K562 (cell line): ENCODE measurements around the gene ATP2A2. TPM values are rescaled to one million over a fixed set of nuclear protein-coding genes. Genes with fewer than 3 reads are reported as not detected.

Experiments used
- ATAC-seq: fragments of 200-7000 bp; cut with Tn5 transposase; 3 replicates; pipeline ENCODE4 v1.9.1; 2020; ENCODE audit warnings: moderate library complexity
- BruUV-seq: library from RNA; stranded (reverse); fragments of 400-500 nt; replicated peaks from 2 replicates; lab custom pipeline; 2021; lab: Mats Ljungman, UMichigan
- CTCF ChIA-PET: fragments of 300-600 bp; formaldehyde crosslinking; extraction: SDS; loops from one replicate; lab custom pipeline; 2021; ENCODE audit warnings: low intra/inter-chr PET ratio; lab: Yijun Ruan, JAX
- POLR2A ChIA-PET: fragments of 300-600, 350-650 bp; sonication (Branson Sonifier 250); formaldehyde crosslinking; extraction: SDS; loops from one replicate; lab custom pipeline; 2021; ENCODE audit warnings: antibody characterized with exemption, inconsistent platforms; lab: Yijun Ruan, JAX
- DNase-seq, 4 experiments: peaks; one replicate each; pipeline versions ENCODE4 v3.0.0 to v3.0.0-alpha.2; 2011 to 2018; ENCODE audit warnings: low spot score in 3 of 4, mixed read lengths in 3 of 4; ENCODE audit errors: extremely low read depth in 1 of 4
- FAIRE-seq: peaks from 2 replicates; lab custom pipeline; 2011; peaks lifted over from hg19 to GRCh38; lab: Jason Lieb, UNC
- H2AFZ ChIP-seq: 2 replicates; pipeline ENCODE4 v1.6.0; 2011; ENCODE audit warnings: low read depth, low read length, control low read depth, inconsistent platforms
- H3K27ac ChIP-seq: fragments of 200-600 bp; 3 replicates; pipeline ENCODE4 v1.8.0; 2011; ENCODE audit warnings: low read depth, mild to moderate bottlenecking, control low read depth, inconsistent platforms, low read length, moderate library complexity, mixed read lengths; ENCODE audit errors: extremely low read depth
- H3K27me3 ChIP-seq, 2 experiments: fragments of 300-600 bp in 1 of 2; 2 replicates in 1 of 2; 3 replicates in 1 of 2; pipeline versions ENCODE4 v1.6.0 to v1.8.0; 2011; ENCODE audit warnings: inconsistent platforms in 2 of 2, low read length in 2 of 2, mild to moderate bottlenecking in 1 of 2, mixed read lengths in 1 of 2, moderate library complexity in 1 of 2; ENCODE audit not compliant: control insufficient read depth in 2 of 2, insufficient read depth in 2 of 2
- H3K36me3 ChIP-seq: fragments of 300-600 bp; 3 replicates; pipeline ENCODE4 v1.8.0; 2011; ENCODE audit warnings: mild to moderate bottlenecking, low read length, inconsistent platforms; ENCODE audit not compliant: control insufficient read depth, insufficient read depth
- H3K4me1 ChIP-seq, 2 experiments: fragments of 200-600 bp in 1 of 2; replicated peaks in 1 of 2; 2 replicates in 1 of 2; 3 replicates in 1 of 2; pipeline versions ENCODE4 v1.5.1 to v1.8.0; 2011; ENCODE audit warnings: inconsistent platforms in 2 of 2, low read length in 2 of 2, mild to moderate bottlenecking in 1 of 2, mixed read lengths in 1 of 2, moderate library complexity in 1 of 2; ENCODE audit not compliant: control insufficient read depth in 2 of 2, insufficient read depth in 2 of 2
- H3K4me2 ChIP-seq: 2 replicates; pipeline ENCODE4 v1.6.1; 2011; ENCODE audit warnings: low read length, control low read depth, inconsistent platforms, mixed read lengths; ENCODE audit not compliant: insufficient read depth
- H3K4me3 ChIP-seq: fragments of 200-600 bp; sonication (generic), shearing (Covaris generic); 2 replicates; pipeline ENCODE4 v1.5.1; 2016; ENCODE audit warnings: control low read depth, inconsistent platforms
- H3K79me2 ChIP-seq: fragments of 200-600 bp; 3 replicates; pipeline ENCODE4 v1.8.0; 2011; ENCODE audit warnings: low read length, inconsistent platforms; ENCODE audit not compliant: control insufficient read depth, insufficient read depth
- H3K9ac ChIP-seq, 2 experiments: 2 replicates each; pipeline versions ENCODE4 v1.6.0 to v1.6.1; 2011; ENCODE audit warnings: low read depth in 2 of 2, low read length in 2 of 2, control low read depth in 1 of 2, inconsistent platforms in 1 of 2, mild to moderate bottlenecking in 1 of 2, mixed read lengths in 1 of 2; ENCODE audit not compliant: insufficient read depth in 1 of 2
- H3K9me1 ChIP-seq: one replicate; pipeline ENCODE4 v1.6.0; 2011; ENCODE audit warnings: inconsistent platforms, mild to moderate bottlenecking, low read length, moderate library complexity; ENCODE audit not compliant: control insufficient read depth, insufficient read depth
- H3K9me3 ChIP-seq: replicated peaks from 2 replicates; pipeline ENCODE4 v1.5.1; 2011; ENCODE audit warnings: low read depth, low read length, inconsistent platforms; ENCODE audit not compliant: control insufficient read depth, insufficient read depth
- H4K20me1 ChIP-seq: replicated peaks from 2 replicates; pipeline ENCODE4 v1.6.1; 2011; ENCODE audit warnings: low read length, inconsistent platforms, mixed read lengths; ENCODE audit not compliant: control insufficient read depth, insufficient read depth
- ATF1 ChIP-seq, 2 experiments: fragments of 450-650 bp in 1 of 2; IDR thresholded peaks; 2 replicates each; pipeline ENCODE4 v1.6.1; 2016; ENCODE audit warnings: missing compliant biosample characterization in 1 of 2, missing genetic modification characterization in 1 of 2
- CREB5 ChIP-seq: fragments of 250-450 bp; sonication (Bioruptor Pico); IDR thresholded peaks from 2 replicates; pipeline ENCODE4 v1.5.0; 2020; ENCODE audit warnings: mild to moderate bottlenecking
- CSDE1 ChIP-seq, 2 experiments: fragments of 450-650 bp; IDR thresholded peaks; 2 replicates each; pipeline ENCODE4 v1.6.1; 2016; ENCODE audit warnings: mild to moderate bottlenecking in 1 of 2
- JUND ChIP-seq, 2 experiments: IDR thresholded peaks; 2 replicates in 1 of 2; 3 replicates in 1 of 2; pipeline ENCODE4 v1.6.1; 2011; ENCODE audit warnings: borderline replicate concordance in 2 of 2, low read depth in 2 of 2, low read length in 2 of 2, improper control_type of control experiment in 1 of 2, missing biosample characterization in 1 of 2, missing genetic modification characterization in 1 of 2, missing genetic modification reagents in 1 of 2
- L3MBTL2 ChIP-seq: fragments of 450-650 bp; IDR thresholded peaks from 2 replicates; pipeline ENCODE4 v1.6.1; 2016; ENCODE audit warnings: mild to moderate bottlenecking, moderate library complexity
- MAFF ChIP-seq: IDR thresholded peaks from 2 replicates; pipeline ENCODE4 v1.6.1; 2012; ENCODE audit warnings: low read length, improper control_type of control experiment
- MAFG ChIP-seq: fragments of 450-650 bp; conservative IDR thresholded peaks from 2 replicates; pipeline ENCODE4 v1.6.1; 2016; ENCODE audit warnings: missing genetic modification characterization, missing compliant biosample characterization
- PBX2 ChIP-seq, 2 experiments: IDR thresholded peaks in 1 of 2; conservative IDR thresholded peaks in 1 of 2; 2 replicates each; pipeline ENCODE4 v1.6.1; 2016; ENCODE audit warnings: low read depth in 2 of 2, mild to moderate bottlenecking in 1 of 2, missing compliant biosample characterization in 1 of 2, missing genetic modification characterization in 1 of 2, moderate library complexity in 1 of 2
- SETDB1 ChIP-seq: IDR thresholded peaks from one replicate; pipeline ENCODE4 v1.6.1; 2012; ENCODE audit warnings: low read length, control low read depth, inconsistent platforms
- STAT5B ChIP-seq: fragments of 250-450 bp; sonication (Bioruptor Pico); IDR thresholded peaks from 2 replicates; pipeline ENCODE4 v1.8.0; 2021; ENCODE audit warnings: mild to moderate bottlenecking, inconsistent platforms
- UBTF ChIP-seq, 2 experiments: IDR thresholded peaks; 2 replicates each; pipeline ENCODE4 v1.6.1; 2012; ENCODE audit warnings: improper control_type of control experiment in 2 of 2, low read depth in 2 of 2, low read length in 2 of 2, borderline replicate concordance in 1 of 2
- ZNF639 ChIP-seq, 2 experiments: fragments of 200-800 bp in 1 of 2; sonication (Bioruptor generic) in 1 of 2; sonication (generic) in 1 of 2; formaldehyde crosslinking in 1 of 2; IDR thresholded peaks in 1 of 2; conservative IDR thresholded peaks in 1 of 2; 2 replicates each; pipeline versions ENCODE4 v1.5.0 to v1.6.1; 2016 to 2020; ENCODE audit warnings: missing compliant biosample characterization in 1 of 2, missing genetic modification characterization in 1 of 2, missing genetic modification reagents in 1 of 2
- WGBS: fragments of 100-300 bp; shearing (Covaris generic); methylation state at CpG from one replicate; pipeline ENCODE4 v1.1.6; 2016; ENCODE audit warnings: low coverage, mixed read lengths; ENCODE audit not compliant: insufficient coverage; ENCODE audit errors: missing lambda C conversion rate; 5-methylcytosine and 5-hydroxymethylcytosine counted together
- in situ Hi-C: fragments of 300-500 bp; cut with MboI; formaldehyde crosslinking; loops from 4 replicates; pipeline ENCODE4 v1.15.0; 2018; ENCODE audit warnings: inconsistent platforms, mixed read lengths
- intact Hi-C: fragments of 100-400 bp; cut with micrococcal nuclease; formaldehyde crosslinking; loops from 2 replicates; pipeline ENCODE4 v1.14.2; 2022
- polyA plus RNA-seq, 8 experiments: library from polyadenylated mRNA; depleted of rRNA in 4 of 8; stranded (reverse) in 5 of 8; unstranded in 3 of 8; fragments of >200 nt; fragmentation: Nextera tagmentation in 2 of 8; fragmentation: Illumina TruSeq in 1 of 8; extraction: Ambion mirVana in 2 of 8; extraction: Trizol in 1 of 8; gene quantifications; 2 replicates each; pipeline versions ENCODE4 v1.2.1 to v1.2.3, GENCODE V29; 2011 to 2014; ENCODE audit warnings: inconsistent platforms in 1 of 8, missing spikeins in 1 of 8
- total RNA-seq, 7 experiments: library from RNA; depleted of rRNA in 6 of 7; stranded (reverse); fragments of >200 nt in 6 of 7; fragmentation: Illumina TruSeq in 2 of 7; extraction: Trizol in 2 of 7; gene quantifications; 2 replicates each; pipeline versions ENCODE4 v1.2.1 to v1.2.3, GENCODE V29; 2011 to 2021; ENCODE audit warnings: low replicate concordance in 1 of 7

Gene ATP2A2
- total and polyA plus RNA-seq, 9 of the 15 experiments (the other 6 are each of a cell fraction or from before 2014, with no cell fraction given) = 5.2 to 205 (median 51.6) TPM

- 8% methylated on average over 9 of the region's 9 CpGs for WGBS
- peak overlapping the region; percentile 82 for H2AFZ ChIP-seq
- CTCF ChIA-PET = no interaction called here
- TF ChIP-seq ATF1 (CRISPR knock-in tag; IDR thresholded peaks at IDR 0.05) = no peak
- peak; percentile 68 for TF ChIP-seq ATF1 (tag; IDR thresholded peaks at IDR 0.05)
- 0 out of 4 replicates have a peak, but pooled peaks of 1 of the 2 experiments have one; percentile 35 for TF ChIP-seq UBTF (IDR thresholded peaks at IDR 0.05; ENCODE audit: borderline replicate concordance in 1 of 2, low read depth in 2 of 2, low read length in 2 of 2)
- TF ChIP-seq SETDB1 = no peak
- peak; percentile 82 for TF ChIP-seq L3MBTL2
- no peak for TF ChIP-seq PBX2 (CRISPR knock-in tag; IDR thresholded peaks at IDR 0.05; ENCODE audit: low read depth)
- 0 out of 2 replicates have a peak, but pooled peaks have one; percentile 35 for TF ChIP-seq PBX2 (tag; conservative IDR thresholded peaks at IDR 0.05; ENCODE audit: low read depth)
- 0 out of 4 replicates have a peak, but pooled peaks of 1 of the 2 experiments have one; percentile 24 for TF ChIP-seq ZNF639 (CRISPR knock-in tag; conservative IDR thresholded peaks at IDR 0.05 in 1 of 2, IDR thresholded peaks at IDR 0.05 in 1 of 2)
- peak; percentile 56; the same call in 1 of the 2 replicates for TF ChIP-seq MAFG (tag)
- TF ChIP-seq MAFF = peak; percentile 12; the same call in 1 of the 2 replicates
- no peak for TF ChIP-seq JUND (IDR thresholded peaks at IDR 0.05; ENCODE audit: borderline replicate concordance, low read depth, low read length)
- peak; percentile 23; the same call in 1 of the 3 replicates for TF ChIP-seq JUND (tag; IDR thresholded peaks at IDR 0.05; ENCODE audit: borderline replicate concordance, low read depth, low read length)
- no peak for TF ChIP-seq CREB5 (CRISPR knock-in tag)
- TF ChIP-seq STAT5B (CRISPR knock-in tag) = no peak
- TF ChIP-seq CSDE1 (IDR thresholded peaks at IDR 0.05) = no peak
Observed at GRCh38 chr12:110253176-110253575, 27.9 kb upstream of the ATP2A2 start.

More at GRCh38 chr12:110253176-110253575, 27.9 kb upstream of the ATP2A2 start:
- no peaks in the 10 kb centered on the region for H4K20me1 ChIP-seq
- FAIRE-seq (no peak), ATAC-seq (peak; percentile 78), DNase-seq (peak in 2 of 4 experiments; percentile 60)
- no peaks in the 10 kb centered on the region for H3K36me3 ChIP-seq
- POLR2A ChIA-PET = no interaction called here
- in situ Hi-C loops = no loop called here
- no peaks in the 10 kb centered on the region for H3K9me1 ChIP-seq
- H3K27ac ChIP-seq = peak overlapping the region; percentile 7; the same call in 1 of the 3 replicates
- H3K9me3 ChIP-seq = no peaks in the 10 kb centered on the region
- peaks cover 9 to 11% of the 10 kb centered on the region in 2 experiments; a peak in 3 of 5 replicates for H3K4me1 ChIP-seq
- H3K9ac ChIP-seq = peak overlapping the region; percentile 17 to 80; a peak in 3 of 4 replicates
- H3K79me2 ChIP-seq = no peaks in the 10 kb centered on the region
- intact Hi-C loops = no loop called here
- no peaks in the 10 kb centered on the region for H3K27me3 ChIP-seq
- no peak overlapping the region for H3K4me2 ChIP-seq
- no peak overlapping the region for H3K4me3 ChIP-seq
- BruUV-seq = no TSS peak
